Measurements from ENCODE around the gene FLAD1. TPM values are rescaled to one million over a fixed set of nuclear protein-coding genes. Genes with fewer than 3 reads are reported as not detected.

Gene FLAD1
- total and polyA plus RNA-seq, 4 donors = 10.9 to 37.0 (median 30.6) TPM

- Histone ChIP-seq H3K4me3 (no peak overlapping the region), H3K4me1 (ENCODE audit: control insufficient read depth in 5 of 5, insufficient read depth in 5 of 5, low read length in 5 of 5) (peaks cover 0 to 26% (median 11%) of the 10 kb centered on the region in 5 donors), H3K9ac (ENCODE audit: insufficient read depth in 1 of 2, low read length in 2 of 2) (no peak overlapping the region), H3K36me3 (ENCODE audit: control insufficient read depth in 4 of 4, insufficient read depth in 4 of 4, low read length in 4 of 4) (no peaks in the 10 kb centered on the region), H3K9me3 (ENCODE audit: control insufficient read depth in 4 of 4, insufficient read depth in 3 of 4, low read length in 3 of 4) (no peaks in the 10 kb centered on the region), H3K27ac (ENCODE audit: low read depth in 1 of 2, low read length in 1 of 2) (peak overlapping the region in 1 of 2 donors; percentile 84), H3K27me3 (ENCODE audit: control insufficient read depth in 3 of 3, insufficient read depth in 3 of 3, low read length in 2 of 3) (no peaks in the 10 kb centered on the region)
- no peak for TF ChIP-seq CTCF (IDR thresholded peaks at IDR 0.05; ENCODE audit: control extremely low read depth, extremely low read depth)
- ATAC-seq (ENCODE audit: insufficient read depth, low FRiP score) = no peak
- 95 to 96% methylated on average over 7 of the region's 7 CpGs for WGBS, 2 donors
- DNase-seq = no peak
These were observed 44.3 kb upstream of the FLAD1 start for GRCh38 chr1:154938604-154939399.

DNA sequence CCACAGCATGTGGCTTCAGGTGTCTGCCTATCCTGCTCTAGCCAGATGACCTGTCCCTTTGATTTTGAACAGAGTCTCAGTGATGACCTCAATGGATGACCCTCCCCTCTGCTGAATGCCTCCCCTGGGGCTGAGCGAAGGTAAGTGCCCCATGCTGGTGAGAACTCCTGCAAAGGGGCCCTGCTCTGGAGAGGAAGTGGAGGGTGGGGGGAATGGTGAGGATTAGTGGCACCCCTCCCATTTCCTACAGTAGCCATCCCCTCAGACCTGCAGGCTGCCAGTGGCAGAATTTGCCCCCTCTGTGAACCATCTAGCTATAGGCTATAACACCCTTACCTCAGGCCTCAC, 43.0 kb upstream of the FLAD1 start:
- no peak for ATAC-seq (ENCODE audit: insufficient read depth, low FRiP score)
- H3K36me3 ChIP-seq (ENCODE audit: control insufficient read depth in 4 of 4, insufficient read depth in 4 of 4, low read length in 4 of 4) = peaks cover 0 to 6% (median under 1%) of the 10 kb centered on the region in 4 donors
- no peak for DNase-seq
- H3K27me3 ChIP-seq (ENCODE audit: control insufficient read depth in 3 of 3, insufficient read depth in 3 of 3, low read length in 2 of 3) = no peaks in the 10 kb centered on the region
- H3K27ac ChIP-seq (ENCODE audit: low read depth in 1 of 2, low read length in 1 of 2) = no peak overlapping the region
- 69 to 78% methylated on average over 1 of the region's 1 CpG for WGBS, 2 donors
- no peak for TF ChIP-seq CTCF (IDR thresholded peaks at IDR 0.05; ENCODE audit: control extremely low read depth, extremely low read depth)
- no peak overlapping the region for H3K9ac ChIP-seq (ENCODE audit: insufficient read depth in 1 of 2, low read length in 2 of 2)
- no peak overlapping the region for H3K4me3 ChIP-seq
- no peaks in the 10 kb centered on the region for H3K9me3 ChIP-seq (ENCODE audit: control insufficient read depth in 4 of 4, insufficient read depth in 3 of 4, low read length in 3 of 4)
- peaks cover 0 to 40% (median 11%) of the 10 kb centered on the region in 5 donors for H3K4me1 ChIP-seq (ENCODE audit: control insufficient read depth in 5 of 5, insufficient read depth in 5 of 5, low read length in 5 of 5)

GRCh38 chr1:154940651-154941194, 42.4 kb upstream of the FLAD1 start:
- H3K27ac ChIP-seq (ENCODE audit: low read depth in 1 of 2, low read length in 1 of 2) = no peak overlapping the region
- H3K4me1 ChIP-seq (ENCODE audit: control insufficient read depth in 5 of 5, insufficient read depth in 5 of 5, low read length in 5 of 5) = peaks cover 0 to 39% (median 11%) of the 10 kb centered on the region in 5 donors
- no peaks in the 10 kb centered on the region for H3K9me3 ChIP-seq (ENCODE audit: control insufficient read depth in 4 of 4, insufficient read depth in 3 of 4, low read length in 3 of 4)
- WGBS, 2 donors = 78 to 79% methylated on average over 8 of the region's 8 CpGs
- H3K4me3 ChIP-seq = no peak overlapping the region
- no peaks in the 10 kb centered on the region for H3K27me3 ChIP-seq (ENCODE audit: control insufficient read depth in 3 of 3, insufficient read depth in 3 of 3, low read length in 2 of 3)
- H3K36me3 ChIP-seq (ENCODE audit: control insufficient read depth in 4 of 4, insufficient read depth in 4 of 4, low read length in 4 of 4) = peaks cover 0 to 9% (median 4%) of the 10 kb centered on the region in 4 donors
- DNase-seq (no peak), ATAC-seq (ENCODE audit: insufficient read depth, low FRiP score) (no peak)
- no peak overlapping the region for H3K9ac ChIP-seq (ENCODE audit: insufficient read depth in 1 of 2, low read length in 2 of 2)
- no peak for TF ChIP-seq CTCF (IDR thresholded peaks at IDR 0.05; ENCODE audit: control extremely low read depth, extremely low read depth)
